Activated CD8-positive, alpha-beta memory T cell treated with anti-CD3 and anti-CD28 coated beads, Interleukin-2, amount 50 U/mL, for 24 hours (primary cell): ENCODE results near the gene CXorf66.
"Not testable (repeated sequence)": the region's sequence is repeated elsewhere in the genome, so short reads cannot be mapped to it uniquely, and the experiment has no call there.

Experiments used
- DNase-seq: peaks from one replicate; pipeline ENCODE4 v3.0.0-alpha.2; 2020; ENCODE audit errors: extremely low read depth

The CXorf66 gene, protein sequence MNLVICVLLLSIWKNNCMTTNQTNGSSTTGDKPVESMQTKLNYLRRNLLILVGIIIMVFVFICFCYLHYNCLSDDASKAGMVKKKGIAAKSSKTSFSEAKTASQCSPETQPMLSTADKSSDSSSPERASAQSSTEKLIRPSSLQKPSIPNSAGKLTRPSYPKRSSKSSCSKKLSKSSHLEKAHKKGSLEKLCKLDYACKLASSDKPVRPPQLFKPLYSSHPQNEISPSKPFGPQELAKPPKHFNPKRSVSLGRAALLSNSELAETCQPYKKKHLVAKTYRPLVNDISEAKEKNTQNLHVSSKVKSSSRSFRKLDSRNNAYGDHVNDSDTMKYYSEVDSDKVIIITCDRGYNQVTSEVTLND

DNA sequence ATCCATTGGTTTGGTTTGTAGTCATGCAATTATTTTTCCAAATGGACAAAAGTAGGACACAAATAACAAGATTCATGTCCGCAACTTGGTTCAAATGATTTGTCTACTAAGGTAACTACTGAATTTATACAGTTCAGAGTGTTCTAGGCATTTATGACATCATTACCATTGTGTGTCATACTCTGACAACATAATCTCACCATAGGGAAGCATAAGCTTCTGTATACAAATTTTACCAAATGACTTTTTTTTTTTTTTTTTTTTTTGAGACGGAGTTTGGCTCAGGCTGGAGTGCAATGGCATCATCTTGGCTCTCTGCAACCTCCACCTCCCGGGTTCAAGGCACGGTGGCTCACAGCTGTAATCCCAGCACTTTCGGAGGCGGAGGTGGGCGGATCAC lies at the start of gene CXorf66:
Gene CXorf66, minus strand, starts transcription at position 101 of the 400 bp plus-strand sequence. Its CDS starts 25 bp downstream, at position 76.
- no peak for DNase-seq

DNA sequence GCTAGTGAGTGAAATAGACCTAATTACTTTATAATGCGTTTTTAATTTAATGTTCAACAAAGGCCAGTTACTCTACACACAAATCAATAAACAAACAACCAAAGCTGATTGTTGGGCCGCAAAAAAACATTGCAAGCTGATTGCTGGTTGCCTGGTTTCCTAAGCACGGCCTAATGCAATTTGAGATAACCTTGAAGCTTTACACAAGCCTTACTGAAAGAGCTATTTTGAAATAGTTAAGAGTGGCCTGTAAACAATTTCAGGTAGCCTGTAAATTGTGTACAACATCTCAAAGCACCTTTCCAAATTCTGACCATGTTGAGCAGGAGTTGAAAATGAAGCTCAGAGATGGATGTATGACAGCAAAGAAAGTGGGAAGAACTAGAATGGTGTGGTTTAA lies 17.5 kb upstream of the CXorf66 start:
- no peak for DNase-seq

DNA sequence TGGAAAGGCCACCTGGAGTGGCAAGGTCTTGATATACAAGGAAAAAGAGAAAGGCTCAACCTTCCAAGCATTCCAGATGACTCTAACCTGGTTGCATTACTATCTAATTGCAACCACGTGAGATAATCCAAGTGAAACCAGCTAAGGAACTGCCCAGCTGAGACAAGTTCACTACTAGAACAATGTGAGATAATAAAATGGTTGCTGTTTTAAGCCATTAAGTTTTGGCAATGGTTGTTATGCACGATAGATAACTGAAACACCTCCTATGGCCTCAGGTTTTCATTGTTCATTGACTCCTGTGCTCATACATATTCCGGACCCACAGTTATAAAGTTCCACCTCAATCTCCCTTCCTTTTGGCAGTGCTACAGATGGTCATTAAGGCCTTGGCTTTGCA lies 9.2 kb upstream of the CXorf66 start:
- no peak for DNase-seq

DNA sequence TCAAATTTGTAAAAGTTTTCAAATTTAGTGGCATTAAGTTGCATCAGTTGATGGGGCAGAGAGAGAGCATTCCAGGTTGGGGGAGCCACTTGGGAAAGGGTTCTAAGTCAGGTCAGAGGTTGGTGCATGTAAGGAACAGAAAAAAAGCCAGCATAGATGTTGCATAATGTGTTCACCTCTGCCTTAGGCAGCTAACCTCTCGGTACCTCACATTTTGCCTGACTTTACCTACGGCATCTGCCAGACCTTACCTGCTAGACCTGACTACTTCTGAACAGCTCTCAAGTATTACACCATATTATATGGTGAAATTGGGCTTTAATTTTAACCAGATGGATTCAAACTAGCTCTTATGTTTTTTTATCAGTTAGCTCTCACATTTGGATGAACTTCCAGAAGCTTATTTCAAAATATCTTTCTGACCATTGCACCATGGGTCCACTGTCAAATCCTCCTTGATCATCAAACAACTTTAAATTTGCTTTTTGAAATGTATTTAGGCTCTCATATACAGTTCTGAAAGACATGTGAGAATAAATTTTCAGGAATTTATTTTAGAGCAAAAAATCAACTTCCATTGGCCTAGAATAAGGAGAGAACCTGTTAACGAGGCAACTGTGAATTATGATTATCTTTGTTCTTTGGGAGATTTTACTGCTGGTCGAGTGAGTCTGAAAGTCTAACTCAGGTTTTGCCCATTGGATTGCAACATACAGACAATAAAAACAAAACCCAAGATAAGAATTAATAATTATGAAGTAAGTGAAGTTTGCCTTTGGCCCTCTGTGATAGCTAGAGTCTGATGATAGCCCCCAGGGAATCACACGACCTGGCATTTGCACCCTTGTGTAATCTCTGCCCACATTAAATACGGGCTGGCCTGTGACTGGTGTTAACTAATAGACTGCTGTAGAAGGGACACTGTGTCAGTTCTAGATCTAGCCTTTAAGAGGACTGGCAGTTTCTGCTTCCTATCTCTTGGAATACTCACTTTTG lies 7.6 kb upstream of the CXorf66 start:
- DNase-seq = no peak

DNA sequence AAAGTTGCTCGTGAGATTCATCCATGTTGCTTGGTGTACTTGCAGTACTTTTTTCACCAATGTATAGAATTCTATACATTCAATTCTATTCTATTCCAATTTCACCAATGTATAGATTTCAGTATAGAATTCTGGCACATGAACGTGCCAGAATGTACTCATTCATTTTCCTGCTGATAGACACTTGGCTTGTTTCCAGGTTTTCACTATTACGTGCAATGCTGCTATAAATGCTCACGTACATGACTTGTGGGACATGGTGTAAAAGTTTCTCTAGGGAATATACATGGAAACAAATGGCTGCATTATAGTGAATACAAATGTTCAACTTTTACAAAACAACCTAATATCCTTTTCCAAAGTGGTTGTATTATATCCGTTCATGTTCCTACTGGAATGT lies 6.8 kb upstream of the CXorf66 start:
- DNase-seq = no peak

DNA sequence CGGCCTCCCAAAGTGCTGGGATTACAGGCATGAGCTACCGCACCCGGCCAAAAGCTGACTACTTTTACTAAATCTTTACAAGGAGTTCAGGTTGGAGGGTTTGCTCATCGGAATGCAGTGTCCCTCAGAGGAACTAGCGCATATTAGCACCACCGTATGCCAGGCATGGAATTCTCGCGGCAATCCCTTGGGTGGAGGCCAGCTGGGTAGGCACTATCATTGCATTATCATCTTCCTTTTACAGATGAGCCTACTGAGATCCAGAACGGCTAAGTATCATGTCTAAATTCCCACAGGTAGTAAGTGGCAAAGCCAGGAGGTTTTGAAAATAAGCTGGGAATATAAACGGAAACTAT lies 6.1 kb upstream of the CXorf66 start:
- no peak for DNase-seq

DNA sequence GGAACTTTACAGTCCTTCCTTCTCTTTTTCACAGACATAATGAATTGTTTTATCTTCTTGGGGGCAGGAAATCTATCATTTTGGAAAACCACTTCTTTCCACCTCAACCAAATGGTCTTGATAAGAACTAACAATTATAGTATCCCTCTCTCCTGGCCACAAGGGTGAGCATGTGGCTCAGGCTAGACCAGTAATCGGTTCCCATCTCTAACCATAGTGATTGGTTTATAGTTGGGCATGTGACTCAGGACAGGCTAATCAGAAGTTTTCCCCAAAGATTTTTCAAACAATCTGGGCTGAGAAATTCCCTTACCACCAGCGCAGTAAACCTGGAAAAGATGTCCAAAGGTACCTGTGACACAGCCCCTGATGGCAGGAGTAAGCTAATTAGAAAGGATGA lies 4.0 kb upstream of the CXorf66 start:
- no peak for DNase-seq

DNA sequence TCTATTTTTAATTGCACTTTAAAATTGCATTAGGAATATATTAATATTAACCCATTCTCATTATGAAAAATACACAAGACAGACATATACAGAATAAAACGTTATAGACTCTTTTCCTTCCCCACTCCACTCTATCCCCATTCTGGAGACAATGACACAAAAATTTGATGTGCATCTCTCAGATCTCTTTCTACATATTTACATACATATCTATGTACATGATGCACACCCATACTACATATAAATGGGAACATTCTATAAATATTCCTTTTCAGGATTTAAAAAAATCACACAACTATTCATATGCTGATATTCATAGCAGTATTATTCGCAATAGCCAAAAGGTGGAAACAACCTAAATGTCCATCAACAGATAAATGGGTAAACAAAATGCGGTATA lies 2.4 kb upstream of the CXorf66 start:
- no peak for DNase-seq

DNA sequence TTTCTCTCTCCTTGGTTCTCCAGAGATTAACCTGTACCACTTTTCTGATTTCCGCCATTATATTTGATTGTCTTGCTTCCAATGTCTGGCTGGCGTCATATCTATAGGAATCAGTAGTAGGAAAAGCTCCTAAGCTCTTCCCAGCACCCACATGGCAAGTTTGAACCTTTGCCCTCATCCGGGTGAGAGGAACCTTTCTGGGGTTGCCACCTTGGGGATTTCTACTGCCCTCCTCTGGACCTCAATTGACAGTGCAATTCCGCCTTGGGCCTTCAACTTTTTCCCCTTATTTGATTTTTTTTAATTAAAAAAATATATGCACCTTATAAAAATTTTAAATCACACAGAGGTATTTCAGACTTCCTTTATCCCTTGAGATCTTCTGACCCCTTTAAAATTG lies 2.0 kb upstream of the CXorf66 start:
- no peak for DNase-seq

DNA sequence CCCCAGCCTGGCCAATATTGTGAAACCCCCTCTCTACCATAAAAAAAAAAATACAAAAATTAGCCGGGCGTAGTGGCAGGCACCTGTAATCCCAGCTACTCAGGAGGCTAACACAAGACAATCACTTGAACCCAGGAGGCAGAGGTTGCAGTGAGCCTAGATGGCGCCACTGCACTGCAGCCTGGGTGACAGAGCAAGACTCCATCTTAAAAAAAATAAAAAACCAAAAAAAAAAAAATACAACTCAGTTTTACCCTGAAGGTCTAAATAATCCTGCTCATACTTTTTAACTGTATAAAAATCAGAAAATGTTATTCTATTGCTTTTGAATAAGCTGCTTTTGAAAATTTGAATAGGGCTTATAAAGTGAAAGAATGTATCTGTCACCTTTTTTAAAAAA lies 838 bp upstream of the CXorf66 start:
- not testable (repeated sequence) for DNase-seq

DNA sequence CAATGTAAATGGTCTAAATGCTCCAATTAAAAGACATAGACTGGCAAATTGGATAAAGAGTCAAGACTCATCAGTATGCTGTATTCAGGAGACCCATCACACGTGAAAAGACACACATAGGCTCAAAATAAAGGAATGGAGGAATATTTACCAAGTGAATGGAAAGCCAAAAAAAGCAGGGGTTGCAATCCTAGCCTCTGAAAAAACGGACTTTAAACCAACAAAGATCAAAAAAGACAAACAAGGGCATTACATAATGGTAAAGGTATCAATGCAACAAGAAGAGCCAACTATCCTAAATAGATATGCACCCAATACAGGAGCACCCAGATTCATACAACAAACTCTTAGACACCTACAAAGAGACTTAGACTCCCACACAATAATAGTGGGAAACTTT lies 4.2 kb downstream of the CXorf66 start:
- not testable (repeated sequence) for DNase-seq

DNA sequence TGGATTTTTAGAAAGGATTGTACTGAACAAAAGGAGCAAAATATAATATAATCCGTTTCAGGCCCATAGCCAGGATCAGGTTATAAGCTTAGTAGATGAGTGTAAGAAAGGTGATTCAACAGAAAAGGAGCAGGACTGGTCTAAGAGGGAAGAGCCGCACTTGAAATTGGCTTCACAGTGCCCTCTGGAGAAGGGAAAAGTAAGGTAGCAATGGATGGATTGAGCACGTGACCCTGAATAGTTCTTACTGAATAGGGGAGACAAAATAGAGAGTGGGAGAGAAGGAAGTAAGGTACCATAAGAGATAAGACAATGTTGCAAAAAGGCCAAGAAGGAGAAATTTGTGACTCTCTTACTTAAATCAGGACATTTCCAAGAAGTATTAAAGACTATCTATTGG lies 15.6 kb downstream of the CXorf66 start:
- no peak for DNase-seq

DNA sequence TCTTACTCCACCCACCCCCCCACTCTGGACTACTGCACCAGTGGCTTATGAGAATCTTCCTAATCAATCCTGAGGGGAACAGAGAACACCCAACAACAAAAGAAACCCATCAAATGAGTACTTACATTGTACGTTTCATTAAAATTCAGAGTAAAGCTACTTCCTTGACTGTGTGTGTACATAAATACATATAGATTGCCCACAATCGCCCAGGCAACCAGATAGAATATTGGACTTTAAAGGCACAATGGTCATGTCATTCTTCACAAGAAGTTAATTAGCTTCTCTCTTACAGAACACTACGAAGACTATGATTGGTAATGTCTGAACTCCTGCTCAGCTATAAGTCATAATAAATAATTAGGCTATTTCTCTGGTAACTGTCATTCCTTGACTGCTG lies 20.2 kb downstream of the CXorf66 start:
- no peak for DNase-seq

DNA sequence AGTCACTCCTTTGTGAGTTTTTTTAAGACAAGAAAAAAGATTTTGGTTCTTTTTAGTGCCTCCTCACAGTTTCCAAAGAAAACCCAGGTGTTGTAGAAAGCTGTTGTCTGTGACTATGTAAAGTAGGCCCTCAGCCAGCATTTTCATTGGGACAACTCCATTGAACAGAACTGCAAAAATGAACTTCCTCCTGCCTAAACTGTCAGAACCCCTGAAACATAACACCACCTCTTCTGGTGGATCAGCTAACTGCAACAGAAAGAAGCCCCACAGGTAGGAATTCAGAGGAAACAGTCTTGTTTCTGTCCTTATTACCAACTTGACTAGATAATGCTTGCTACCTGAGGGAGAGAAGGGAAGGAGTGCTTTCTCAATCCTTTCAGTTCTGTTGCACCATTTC lies 29.1 kb downstream of the CXorf66 start:
- DNase-seq = no peak

DNA sequence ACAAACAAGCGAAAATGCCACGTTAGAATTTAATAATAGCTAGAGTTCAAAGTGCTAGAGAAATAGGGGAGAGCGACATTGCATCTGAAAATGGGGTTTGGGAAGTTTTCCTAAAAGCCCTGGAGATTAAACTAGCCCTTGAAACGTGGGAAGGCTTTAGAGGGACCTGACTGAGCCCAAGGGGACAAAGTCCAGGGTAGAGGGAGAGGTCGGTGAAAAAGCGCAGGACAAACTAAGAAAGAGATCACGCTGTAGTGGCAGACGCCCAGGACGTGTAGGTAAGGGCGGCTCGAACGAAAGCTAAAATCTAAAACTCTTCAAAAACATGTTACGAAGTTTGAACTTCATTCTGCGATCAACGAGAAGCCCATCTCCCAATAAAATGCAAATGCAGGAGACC lies 31.4 kb downstream of the CXorf66 start:
- no peak for DNase-seq

DNA sequence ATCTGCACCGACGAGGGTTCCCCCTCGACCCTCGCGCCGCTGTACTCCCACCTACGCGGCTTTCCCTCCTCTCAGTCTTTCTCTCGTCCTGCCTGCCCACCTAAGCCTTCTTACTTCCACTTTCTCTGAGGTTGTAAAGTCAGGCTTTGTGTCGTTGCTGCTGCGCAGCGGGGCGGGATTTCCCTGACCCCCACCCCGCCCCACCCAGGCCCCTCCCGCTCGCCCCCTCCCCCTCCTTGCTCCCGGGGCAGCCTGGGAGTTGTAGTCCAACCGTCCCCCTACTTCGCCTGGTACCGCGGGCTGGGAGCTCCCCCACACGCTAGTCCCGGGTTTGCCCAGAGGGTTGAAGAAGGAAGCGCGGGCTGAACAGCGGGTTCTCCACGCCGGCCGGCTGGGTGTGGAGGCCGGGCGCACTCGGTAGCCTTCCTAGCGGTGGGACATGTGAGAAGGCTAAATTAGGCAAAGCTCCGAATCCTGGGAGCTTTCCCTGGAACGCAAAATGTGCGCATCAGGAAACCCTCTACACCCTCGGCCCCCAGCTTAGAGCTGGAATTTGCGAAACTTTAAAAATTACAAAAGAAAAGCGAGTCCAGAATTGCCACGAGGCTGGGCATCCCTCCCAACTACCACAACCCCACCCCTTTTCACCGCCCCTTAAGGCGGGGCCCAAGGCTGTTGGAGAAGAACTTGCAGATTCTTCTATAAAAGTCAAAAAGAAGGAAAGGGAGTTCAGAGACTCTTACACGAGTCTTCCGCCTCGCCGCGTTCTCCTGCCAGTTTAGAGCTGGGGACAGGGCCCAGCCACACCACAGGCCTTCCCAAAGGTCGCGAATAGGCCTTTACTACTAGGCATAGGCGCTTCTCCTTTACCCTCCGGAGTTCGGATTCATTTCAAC lies 32.2 kb downstream of the CXorf66 start, which contains the start of gene ATP11C:
Gene ATP11C, minus strand, starts transcription at position 153 of the 896 bp plus-strand sequence. CDS start 1,011 bp downstream, outside the sequence.
- DNase-seq = peak; percentile 56

DNA sequence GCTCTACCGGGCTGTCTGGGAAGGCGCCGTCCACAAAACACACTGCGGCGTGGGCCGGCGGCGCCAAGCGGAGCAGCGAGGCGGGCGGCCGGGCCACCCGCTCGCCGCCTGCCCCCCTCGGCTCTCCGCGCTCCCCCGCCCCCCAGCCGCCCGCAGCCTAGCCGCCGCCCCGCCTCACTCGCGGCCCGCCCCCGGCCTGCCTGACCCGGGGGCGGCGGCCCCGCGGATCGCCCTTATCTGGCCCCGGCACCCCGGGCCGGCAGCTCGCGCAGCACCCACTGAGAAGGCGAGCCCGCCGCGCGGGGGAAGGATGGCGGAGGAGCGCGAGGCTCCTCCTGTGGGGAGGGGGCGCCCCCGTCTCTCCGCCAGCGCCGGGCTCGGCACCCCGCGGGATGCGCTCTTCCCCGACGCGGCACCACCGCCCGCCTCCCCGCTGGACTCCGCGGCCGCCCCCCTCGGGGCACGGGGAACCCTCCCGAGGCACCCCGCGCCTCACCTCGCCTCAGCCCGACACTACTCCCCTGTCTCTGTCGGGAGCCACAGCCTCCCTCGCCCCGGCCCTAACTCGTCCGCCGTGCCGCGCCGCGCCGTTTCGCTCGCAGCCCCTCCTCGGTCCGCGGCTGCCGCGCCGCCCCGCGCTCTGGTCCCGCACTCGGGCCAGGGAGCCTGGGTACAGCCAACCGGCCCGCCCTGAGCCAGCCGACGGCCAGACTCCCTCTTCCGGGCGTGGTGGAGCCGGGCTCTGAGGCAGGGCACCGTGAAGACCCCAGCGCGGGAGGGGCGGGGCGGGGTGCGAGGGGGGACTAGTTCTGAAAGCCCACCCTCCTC lies 33.0 kb downstream of the CXorf66 start:
- DNase-seq = no peak

DNA sequence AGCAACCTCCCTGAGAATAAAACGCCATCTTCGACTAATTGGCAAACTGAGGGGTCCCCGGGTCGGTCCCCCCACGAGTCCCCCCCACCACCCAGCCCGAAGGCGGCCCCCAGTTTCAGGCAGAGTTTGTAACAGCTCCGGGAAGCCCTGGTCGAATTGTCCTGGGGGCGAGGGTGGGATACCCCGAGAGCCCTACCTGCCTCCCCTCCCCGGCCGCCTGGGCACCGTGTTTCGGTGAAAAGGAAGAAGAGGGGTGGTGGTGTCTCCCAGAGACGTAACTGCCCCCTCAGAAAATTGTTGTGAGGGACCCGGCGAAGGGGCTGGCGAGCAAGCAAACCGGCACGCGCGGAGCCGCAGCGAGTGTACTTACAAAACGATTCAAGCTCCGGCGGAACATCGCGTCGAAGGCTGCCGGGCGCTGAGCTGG lies 33.7 kb downstream of the CXorf66 start:
- no peak for DNase-seq

DNA sequence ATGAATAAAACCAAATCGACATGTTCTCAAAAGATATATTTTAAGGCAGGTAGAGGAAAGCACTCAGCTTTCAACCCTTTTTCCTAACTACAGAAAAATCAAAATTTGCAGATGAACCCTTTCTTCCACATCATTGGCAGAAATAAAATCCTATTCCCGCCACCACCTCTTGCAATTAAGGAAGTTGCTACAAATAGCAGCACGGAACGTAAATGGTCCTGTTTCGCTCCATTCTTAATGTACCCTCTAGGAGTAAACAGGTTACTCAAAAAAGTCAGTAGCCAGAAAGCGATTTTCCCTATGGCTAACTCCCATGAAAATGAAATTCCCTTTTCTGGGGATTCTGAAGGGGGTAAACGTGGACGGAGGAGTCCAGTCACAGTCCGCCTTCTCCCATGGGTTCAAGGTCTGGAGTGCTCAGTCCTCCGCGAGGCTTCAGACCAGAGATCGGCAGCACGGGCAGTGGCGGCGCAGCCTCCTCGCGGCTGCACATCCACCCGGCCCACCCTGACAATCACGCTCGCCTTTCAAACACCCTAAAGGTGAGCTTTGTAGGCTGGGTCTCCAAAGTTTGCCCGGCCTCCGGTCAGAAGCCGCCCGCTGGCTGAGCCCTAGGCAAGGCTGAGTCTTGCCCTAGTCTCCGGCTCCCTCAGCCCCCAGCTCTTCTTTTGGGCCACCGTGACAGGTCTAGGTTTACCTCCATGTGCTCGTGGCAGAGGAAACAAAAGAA lies 34.2 kb downstream of the CXorf66 start:
- no peak for DNase-seq

DNA sequence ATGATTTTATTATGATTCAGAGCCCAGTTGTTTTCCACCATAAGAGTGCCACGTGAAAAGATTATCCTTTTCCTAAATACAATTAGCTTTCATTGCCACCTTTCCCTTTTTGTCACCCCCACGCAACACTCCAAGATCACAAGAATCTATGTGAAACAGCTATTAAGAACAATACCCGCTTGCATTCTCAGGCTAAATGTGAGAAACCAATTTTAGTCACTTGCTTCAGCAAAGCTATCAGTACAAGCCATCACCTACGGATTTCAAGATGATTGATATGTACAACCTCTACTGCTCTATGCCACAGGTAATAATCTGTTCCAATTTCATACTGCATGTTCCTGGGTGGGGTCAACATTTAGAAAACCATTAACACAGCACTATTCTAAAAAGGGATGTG lies 34.9 kb downstream of the CXorf66 start:
- DNase-seq = no peak
